ENCODE data around the gene TBC1D21.

- TF ChIP-seq ZNF274 (IDR thresholded peaks at IDR 0.05; ENCODE audit: borderline replicate concordance, extremely low read depth, low read length) (no peak), CTCF (IDR thresholded peaks at IDR 0.05; ENCODE audit: control extremely low read depth in 1 of 3, insufficient read depth in 1 of 3, low read depth in 1 of 3, low read length in 3 of 3) (peak in 2 of 3 experiments; percentile 9 to 18; a peak in 2 of 4 replicates), TAF7 (optimal IDR thresholded peaks at IDR 0.05; ENCODE audit: borderline replicate concordance, low read depth, low read length) (no peak), POLR2A (IDR thresholded peaks at IDR 0.05; ENCODE audit: control extremely low read depth in 1 of 2, low read depth in 2 of 2, low read length in 2 of 2) (no peak), TAF1 (IDR thresholded peaks at IDR 0.05; ENCODE audit: low read depth, low read length) (no peak), MAX (IDR thresholded peaks at IDR 0.05) (no peak), RNF2 (IDR thresholded peaks at IDR 0.05; ENCODE audit: borderline replicate concordance, low read depth, low read length, missing control alignments, poor library complexity, severe bottlenecking) (no peak)
These were observed 62.8 kb downstream of the TBC1D21 start for GRCh38 chr15:73936181-73936580.

All from H1 (cell line).